Psoas muscle (tissue), 8 donors: ENCODE results near the gene VAPA. TPM values are rescaled to one million over a fixed set of nuclear protein-coding genes. Genes with fewer than 3 reads are reported as not detected.

Source experiments
- ATAC-seq, 4 donors: fragments of 200-7000 bp; cut with Tn5 transposase; one replicate each; pipeline ENCODE4 v1.9.1; 2020; ENCODE audit warnings: moderate library complexity in 3 of 4, mild to moderate bottlenecking in 2 of 4
- DNase-seq, 2 donors: peaks; one replicate each; pipeline ENCODE4 v3.0.0-alpha.2; 2020
- H3K27ac ChIP-seq: fragments of 200-600 bp; one replicate; pipeline ENCODE4 v1.8.0; 2022
- H3K27me3 ChIP-seq, 3 donors: fragments of 200-600 bp in 1 of 3; one replicate each; pipeline versions ENCODE4 v1.6.1 to v1.8.0; 2013 to 2022; ENCODE audit warnings: low read length in 2 of 3, mild to moderate bottlenecking in 2 of 3, moderate library complexity in 1 of 3; ENCODE audit not compliant: insufficient read depth in 3 of 3
- H3K36me3 ChIP-seq, 2 donors: fragments of 200-600 bp in 1 of 2; one replicate each; pipeline versions ENCODE4 v1.6.1 to v1.8.0; 2013 to 2022; ENCODE audit warnings: low read depth in 1 of 2, mild to moderate bottlenecking in 1 of 2, moderate library complexity in 1 of 2; ENCODE audit not compliant: insufficient read depth in 1 of 2
- H3K4me1 ChIP-seq: fragments of 200-600 bp; one replicate; pipeline ENCODE4 v1.8.0; 2022
- H3K4me3 ChIP-seq: fragments of 200-600 bp; one replicate; pipeline ENCODE4 v1.8.0; 2022; ENCODE audit warnings: mild to moderate bottlenecking
- H3K9me3 ChIP-seq: fragments of 200-600 bp; one replicate; pipeline ENCODE4 v1.8.0; 2022
- CTCF ChIP-seq: fragments of 200-600 bp; IDR thresholded peaks from one replicate; pipeline ENCODE4 v1.8.0; 2022; ENCODE audit warnings: antibody characterized with exemption
- WGBS, 3 donors: extraction: QIAGEN DNeasy Blood & Tissue Kit; methylation state at CpG; one replicate each; pipeline versions ENCODE4 v1.1.6 to v1.1.7; 2013; 5-methylcytosine and 5-hydroxymethylcytosine counted together
- intact Hi-C, 2 donors: fragments of 100-400 bp; cut with DNase I; formaldehyde crosslinking; loops; one replicate each; pipeline versions ENCODE4 v1.11.0 to v1.14.2; 2022
- polyA plus RNA-seq, 3 donors: library from polyadenylated mRNA; stranded (reverse); fragments of 200-250 nt; gene quantifications; one replicate each; pipeline ENCODE4 v1.2.3, GENCODE V29; 2013
- total RNA-seq, 4 donors: library from RNA; stranded (reverse); fragmentation: NEBNext Ultra II Directional in 2 of 4; extraction: Animal tissue kit (Norgen Biotek cat#: 25700) in 2 of 4; gene quantifications; one replicate each; pipeline versions ENCODE4 v1.2.1 to v1.2.4, GENCODE V29; 2021 to 2023
- donor health status: healthy with polysubstance abuse.
- donor health status: DM: no; HTN: no; CAD: no; lungs with moderate emphysema.
- donor health status: Bipolar disorder and iron deficiency.
- donor health status: healthy.
- donor health status: DM: yes; HTN: yes; CAD: no.
- donor health status: DM: no; HTN: no; CAD: no.
- donor health status: DM: no; HTN: no; CAD: no.
- donor health status: DM: yes; HTN: yes; CAD: no.

The VAPA gene
- total and polyA plus RNA-seq, 7 donors = 168 to 328 (median 225) TPM

GRCh38 chr18:9877655-9878014 is 36.2 kb upstream of the VAPA start:
- H3K4me3 ChIP-seq = no peak overlapping the region
- intact Hi-C loops = no loop called here
- H3K27me3 ChIP-seq = no peaks in the 10 kb centered on the region
- H3K4me1 ChIP-seq = no peaks in the 10 kb centered on the region
- ATAC-seq (no peak), DNase-seq (no peak)
- TF ChIP-seq CTCF = no peak
- no peaks in the 10 kb centered on the region for H3K9me3 ChIP-seq
- no peak overlapping the region for H3K27ac ChIP-seq
- no peaks in the 10 kb centered on the region for H3K36me3 ChIP-seq

- Histone ChIP-seq H3K9me3 (no peaks in the 10 kb centered on the region), H3K4me3 (no peak overlapping the region), H3K27me3 (no peaks in the 10 kb centered on the region), H3K27ac (no peak overlapping the region), H3K36me3 (no peaks in the 10 kb centered on the region), H3K4me1 (no peaks in the 10 kb centered on the region)
- no peak for TF ChIP-seq CTCF
- ATAC-seq = no peak
- DNase-seq = no peak
- WGBS, 3 donors = 95 to 98% (median 96%) methylated on average over 1 of the region's 1 CpG
- intact Hi-C loops = no loop called here
These were observed 35.7 kb upstream of the VAPA start for GRCh38 chr18:9878095-9878494.

- no peak for ATAC-seq
- Histone ChIP-seq H3K36me3 (no peaks in the 10 kb centered on the region), H3K27ac (no peak overlapping the region), H3K9me3 (no peaks in the 10 kb centered on the region), H3K4me1 (no peaks in the 10 kb centered on the region), H3K4me3 (no peak overlapping the region), H3K27me3 (no peaks in the 10 kb centered on the region)
- intact Hi-C loops = no loop called here
- no peak for DNase-seq
- 93 to 100% (median 94%) methylated on average over 6 of the region's 6 CpGs for WGBS, 3 donors
- no peak for TF ChIP-seq CTCF
These were observed 35.0 kb upstream of the VAPA start for GRCh38 chr18:9878783-9879242.

- Histone ChIP-seq H3K9me3 (no peaks in the 10 kb centered on the region), H3K36me3 (no peaks in the 10 kb centered on the region), H3K27me3 (no peaks in the 10 kb centered on the region), H3K4me1 (no peaks in the 10 kb centered on the region), H3K27ac (no peak overlapping the region), H3K4me3 (no peak overlapping the region)
- no peak for DNase-seq
- TF ChIP-seq CTCF = no peak
- WGBS, 3 donors = 83 to 89% (median 88%) methylated on average over 6 of the region's 6 CpGs
- intact Hi-C loops = no loop called here
- no peak for ATAC-seq
These were observed 29.7 kb upstream of the VAPA start for GRCh38 chr18:9884090-9884489.

GRCh38 chr18:9884532-9885140 is 29.2 kb upstream of the VAPA start:
- TF ChIP-seq CTCF = no peak
- Histone ChIP-seq H3K4me1 (no peaks in the 10 kb centered on the region), H3K27me3 (no peaks in the 10 kb centered on the region), H3K36me3 (no peaks in the 10 kb centered on the region), H3K27ac (no peak overlapping the region), H3K4me3 (no peak overlapping the region), H3K9me3 (no peaks in the 10 kb centered on the region)
- DNase-seq (no peak), ATAC-seq (no peak)
- 94% methylated on average over 12 of the region's 12 CpGs for WGBS, 3 donors
- intact Hi-C loops = no loop called here
